K562 (cell line): ENCODE measurements around the gene TOP3A. TPM values are rescaled to one million over a fixed set of nuclear protein-coding genes. Genes with fewer than 3 reads are reported as not detected.

Source experiments
- ATAC-seq: fragments of 200-7000 bp; cut with Tn5 transposase; 3 replicates; pipeline ENCODE4 v1.9.1; 2020; ENCODE audit warnings: moderate library complexity
- BruUV-seq: library from RNA; stranded (reverse); fragments of 400-500 nt; replicated peaks from 2 replicates; lab custom pipeline; 2021; lab: Mats Ljungman, UMichigan
- CTCF ChIA-PET: fragments of 300-600 bp; formaldehyde crosslinking; extraction: SDS; loops from one replicate; lab custom pipeline; 2021; ENCODE audit warnings: low intra/inter-chr PET ratio; lab: Yijun Ruan, JAX
- POLR2A ChIA-PET: fragments of 300-600, 350-650 bp; sonication (Branson Sonifier 250); formaldehyde crosslinking; extraction: SDS; loops from one replicate; lab custom pipeline; 2021; ENCODE audit warnings: antibody characterized with exemption, inconsistent platforms; lab: Yijun Ruan, JAX
- DNase-seq, 4 experiments: peaks; one replicate each; pipeline versions ENCODE4 v3.0.0 to v3.0.0-alpha.2; 2011 to 2018; ENCODE audit warnings: low spot score in 3 of 4, mixed read lengths in 3 of 4; ENCODE audit errors: extremely low read depth in 1 of 4
- FAIRE-seq: peaks from 2 replicates; lab custom pipeline; 2011; peaks lifted over from hg19 to GRCh38; lab: Jason Lieb, UNC
- H2AFZ ChIP-seq: 2 replicates; pipeline ENCODE4 v1.6.0; 2011; ENCODE audit warnings: low read depth, low read length, control low read depth, inconsistent platforms
- H3K27ac ChIP-seq: fragments of 200-600 bp; 3 replicates; pipeline ENCODE4 v1.8.0; 2011; ENCODE audit warnings: low read depth, mild to moderate bottlenecking, control low read depth, inconsistent platforms, low read length, moderate library complexity, mixed read lengths; ENCODE audit errors: extremely low read depth
- H3K27me3 ChIP-seq, 2 experiments: fragments of 300-600 bp in 1 of 2; 2 replicates in 1 of 2; 3 replicates in 1 of 2; pipeline versions ENCODE4 v1.6.0 to v1.8.0; 2011; ENCODE audit warnings: inconsistent platforms in 2 of 2, low read length in 2 of 2, mild to moderate bottlenecking in 1 of 2, mixed read lengths in 1 of 2, moderate library complexity in 1 of 2; ENCODE audit not compliant: control insufficient read depth in 2 of 2, insufficient read depth in 2 of 2
- H3K36me3 ChIP-seq: fragments of 300-600 bp; 3 replicates; pipeline ENCODE4 v1.8.0; 2011; ENCODE audit warnings: mild to moderate bottlenecking, low read length, inconsistent platforms; ENCODE audit not compliant: control insufficient read depth, insufficient read depth
- H3K4me1 ChIP-seq, 2 experiments: fragments of 200-600 bp in 1 of 2; replicated peaks in 1 of 2; 2 replicates in 1 of 2; 3 replicates in 1 of 2; pipeline versions ENCODE4 v1.5.1 to v1.8.0; 2011; ENCODE audit warnings: inconsistent platforms in 2 of 2, low read length in 2 of 2, mild to moderate bottlenecking in 1 of 2, mixed read lengths in 1 of 2, moderate library complexity in 1 of 2; ENCODE audit not compliant: control insufficient read depth in 2 of 2, insufficient read depth in 2 of 2
- H3K4me2 ChIP-seq: 2 replicates; pipeline ENCODE4 v1.6.1; 2011; ENCODE audit warnings: low read length, control low read depth, inconsistent platforms, mixed read lengths; ENCODE audit not compliant: insufficient read depth
- H3K4me3 ChIP-seq: fragments of 200-600 bp; sonication (generic), shearing (Covaris generic); 2 replicates; pipeline ENCODE4 v1.5.1; 2016; ENCODE audit warnings: control low read depth, inconsistent platforms
- H3K79me2 ChIP-seq: fragments of 200-600 bp; 3 replicates; pipeline ENCODE4 v1.8.0; 2011; ENCODE audit warnings: low read length, inconsistent platforms; ENCODE audit not compliant: control insufficient read depth, insufficient read depth
- H3K9ac ChIP-seq, 2 experiments: 2 replicates each; pipeline versions ENCODE4 v1.6.0 to v1.6.1; 2011; ENCODE audit warnings: low read depth in 2 of 2, low read length in 2 of 2, control low read depth in 1 of 2, inconsistent platforms in 1 of 2, mild to moderate bottlenecking in 1 of 2, mixed read lengths in 1 of 2; ENCODE audit not compliant: insufficient read depth in 1 of 2
- H3K9me1 ChIP-seq: one replicate; pipeline ENCODE4 v1.6.0; 2011; ENCODE audit warnings: inconsistent platforms, mild to moderate bottlenecking, low read length, moderate library complexity; ENCODE audit not compliant: control insufficient read depth, insufficient read depth
- H3K9me3 ChIP-seq: replicated peaks from 2 replicates; pipeline ENCODE4 v1.5.1; 2011; ENCODE audit warnings: low read depth, low read length, inconsistent platforms; ENCODE audit not compliant: control insufficient read depth, insufficient read depth
- H4K20me1 ChIP-seq: replicated peaks from 2 replicates; pipeline ENCODE4 v1.6.1; 2011; ENCODE audit warnings: low read length, inconsistent platforms, mixed read lengths; ENCODE audit not compliant: control insufficient read depth, insufficient read depth
- CTBP1 ChIP-seq: fragments of 450-650 bp; IDR thresholded peaks from 2 replicates; pipeline ENCODE4 v1.6.1; 2016; ENCODE audit warnings: borderline replicate concordance
- DIDO1 ChIP-seq: fragments of 450-650 bp; IDR thresholded peaks from 2 replicates; pipeline ENCODE4 v1.6.1; 2016; ENCODE audit warnings: low read depth, missing biosample characterization, missing genetic modification characterization
- ERF ChIP-seq: fragments of 450-650 bp; formaldehyde crosslinking; IDR thresholded peaks from 2 replicates; pipeline ENCODE4 v1.4.0; 2020; ENCODE audit warnings: mild to moderate bottlenecking, mixed read lengths
- FOXJ2 ChIP-seq: fragments of 200-800 bp; sonication (Bioruptor generic); IDR thresholded peaks from 2 replicates; pipeline ENCODE4 v1.6.1; 2016; ENCODE audit warnings: missing genetic modification characterization, missing compliant biosample characterization
- FOXK1 ChIP-seq: sonication (generic); formaldehyde crosslinking; IDR thresholded peaks from 2 replicates; pipeline ENCODE4 v1.8.0; 2022; ENCODE audit warnings: missing genetic modification reagents, mild to moderate bottlenecking, borderline replicate concordance
- GABPB1 ChIP-seq: sonication (generic); formaldehyde crosslinking; IDR thresholded peaks from 2 replicates; pipeline ENCODE4 v1.8.0; 2022; ENCODE audit warnings: mild to moderate bottlenecking, missing genetic modification reagents
- NCOA6 ChIP-seq: fragments of 450-650 bp; IDR thresholded peaks from 2 replicates; pipeline ENCODE4 v1.6.1; 2017; ENCODE audit warnings: mild to moderate bottlenecking
- NFE2 ChIP-seq: IDR thresholded peaks from 2 replicates; pipeline ENCODE4 v1.6.1; 2014; ENCODE audit warnings: antibody characterized with exemption, low read depth
- NFRKB ChIP-seq: fragments of 450-650 bp; IDR thresholded peaks from 2 replicates; pipeline ENCODE4 v1.6.1; 2016; ENCODE audit warnings: low read depth
- PRDM10 ChIP-seq: fragments of 450-650 bp; IDR thresholded peaks from 2 replicates; pipeline ENCODE4 v1.6.1; 2018; ENCODE audit not compliant: partially characterized antibody
- SRSF3 ChIP-seq: fragments of 200-400 bp; formaldehyde crosslinking; IDR thresholded peaks from 2 replicates; pipeline ENCODE4 v1.6.1; 2016; ENCODE audit warnings: mild to moderate bottlenecking, low read length, moderate library complexity; ENCODE audit not compliant: insufficient read depth
- ZBTB5 ChIP-seq: fragments of 450-650 bp; IDR thresholded peaks from 2 replicates; pipeline ENCODE4 v1.6.1; 2017; ENCODE audit warnings: antibody characterized with exemption
- ZKSCAN8 ChIP-seq: fragments of 200-800 bp; sonication (Bioruptor generic); IDR thresholded peaks from 2 replicates; pipeline ENCODE4 v1.6.1; 2016; ENCODE audit warnings: missing genetic modification characterization, missing compliant biosample characterization
- ZNF212 ChIP-seq: fragments of 450-650 bp; formaldehyde crosslinking; IDR thresholded peaks from 2 replicates; pipeline ENCODE4 v1.4.0; 2020; ENCODE audit warnings: mild to moderate bottlenecking
- ZNF324 ChIP-seq: fragments of 250-450 bp; sonication (Bioruptor Pico); IDR thresholded peaks from 2 replicates; pipeline ENCODE4 v1.4.0; 2020; ENCODE audit warnings: mild to moderate bottlenecking
- ZNF445 ChIP-seq: fragments of 250-450 bp; sonication (Bioruptor Pico); IDR thresholded peaks from 2 replicates; pipeline ENCODE4 v1.4.0; 2020; ENCODE audit warnings: low read depth, mild to moderate bottlenecking, moderate library complexity
- WGBS: fragments of 100-300 bp; shearing (Covaris generic); methylation state at CpG from one replicate; pipeline ENCODE4 v1.1.6; 2016; ENCODE audit warnings: low coverage, mixed read lengths; ENCODE audit not compliant: insufficient coverage; ENCODE audit errors: missing lambda C conversion rate; 5-methylcytosine and 5-hydroxymethylcytosine counted together
- in situ Hi-C: fragments of 300-500 bp; cut with MboI; formaldehyde crosslinking; loops from 4 replicates; pipeline ENCODE4 v1.15.0; 2018; ENCODE audit warnings: inconsistent platforms, mixed read lengths
- intact Hi-C: fragments of 100-400 bp; cut with micrococcal nuclease; formaldehyde crosslinking; loops from 2 replicates; pipeline ENCODE4 v1.14.2; 2022
- polyA plus RNA-seq, 8 experiments: library from polyadenylated mRNA; depleted of rRNA in 4 of 8; stranded (reverse) in 5 of 8; unstranded in 3 of 8; fragments of >200 nt; fragmentation: Nextera tagmentation in 2 of 8; fragmentation: Illumina TruSeq in 1 of 8; extraction: Ambion mirVana in 2 of 8; extraction: Trizol in 1 of 8; gene quantifications; 2 replicates each; pipeline versions ENCODE4 v1.2.1 to v1.2.3, GENCODE V29; 2011 to 2014; ENCODE audit warnings: inconsistent platforms in 1 of 8, missing spikeins in 1 of 8
- total RNA-seq, 7 experiments: library from RNA; depleted of rRNA in 6 of 7; stranded (reverse); fragments of >200 nt in 6 of 7; fragmentation: Illumina TruSeq in 2 of 7; extraction: Trizol in 2 of 7; gene quantifications; 2 replicates each; pipeline versions ENCODE4 v1.2.1 to v1.2.3, GENCODE V29; 2011 to 2021; ENCODE audit warnings: low replicate concordance in 1 of 7

Gene TOP3A
- total and polyA plus RNA-seq, 9 of the 15 experiments (the other 6 are each of a cell fraction or from before 2014, with no cell fraction given), result 5.2 to 49.7 (median 24.7) TPM

GRCh38 chr17:18344021-18344420 lies 29.2 kb upstream of the TOP3A start:
- Histone ChIP-seq H3K4me1 (no peaks in the 10 kb centered on the region; a peak in 1 of 5 replicates), H3K4me2 (no peak overlapping the region), H4K20me1 (no peaks in the 10 kb centered on the region), H3K9me1 (no peaks in the 10 kb centered on the region), H2AFZ (no peak overlapping the region), H3K27me3 (no peaks in the 10 kb centered on the region), H3K9me3 (no peaks in the 10 kb centered on the region), H3K9ac (no peak overlapping the region), H3K79me2 (no peaks in the 10 kb centered on the region), H3K4me3 (no peak overlapping the region), H3K27ac (no peak overlapping the region), H3K36me3 (peaks cover 60% of the 10 kb centered on the region; the same call in 2 of the 3 replicates)
- DNase-seq, result no peak
- ATAC-seq, result no peak
- TF ChIP-seq FOXJ2 (tag), result no peak
- TF ChIP-seq CTBP1, result no peak
- no peak for TF ChIP-seq ZKSCAN8 (CRISPR knock-in tag)
- no peak for TF ChIP-seq ZNF324 (CRISPR knock-in tag)
- no peak for TF ChIP-seq NFRKB
- TF ChIP-seq SRSF3, result no peak
- TF ChIP-seq ZNF445 (CRISPR knock-in tag), result no peak
- no peak for TF ChIP-seq NCOA6
- no peak for TF ChIP-seq DIDO1
- TF ChIP-seq GABPB1 (CRISPR knock-in tag), result no peak
- TF ChIP-seq ERF, result no peak
- no peak for TF ChIP-seq PRDM10
- no peak for TF ChIP-seq ZBTB5
- no peak for TF ChIP-seq FOXK1 (CRISPR knock-in tag)
- TF ChIP-seq ZNF212 (CRISPR knock-in tag), result no peak
- TF ChIP-seq NFE2, result no peak
- POLR2A ChIA-PET, result no interaction called here
- CTCF ChIA-PET, result no interaction called here
- in situ Hi-C loops, result no loop called here
- 88% methylated on average over 5 of the region's 5 CpGs for WGBS
- intact Hi-C loops, result no loop called here
- no TSS peak for BruUV-seq
- no peak for FAIRE-seq
